Measurements from ENCODE around the gene ATXN10.

DNA sequence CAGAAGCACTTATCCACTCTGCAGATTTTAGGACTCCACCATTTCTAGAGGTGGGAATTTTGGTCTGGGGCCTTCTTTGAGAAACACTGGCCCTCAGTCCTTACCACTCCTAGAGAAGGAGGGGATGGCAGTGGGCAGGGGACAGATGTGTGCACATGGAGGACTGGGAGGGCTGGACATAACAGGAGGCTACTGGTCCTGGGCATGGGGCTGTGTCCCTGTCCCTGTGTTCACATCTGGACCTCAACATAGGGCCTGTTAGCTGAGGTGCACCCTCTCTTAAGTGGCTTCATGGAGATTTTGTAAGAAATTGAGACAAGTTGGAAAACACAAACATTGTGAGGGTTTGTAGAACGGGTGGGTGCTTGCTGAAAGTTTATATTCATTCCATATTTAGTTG lies 103.4 kb downstream of the ATXN10 start:
- TF ChIP-seq, protein P1, sequence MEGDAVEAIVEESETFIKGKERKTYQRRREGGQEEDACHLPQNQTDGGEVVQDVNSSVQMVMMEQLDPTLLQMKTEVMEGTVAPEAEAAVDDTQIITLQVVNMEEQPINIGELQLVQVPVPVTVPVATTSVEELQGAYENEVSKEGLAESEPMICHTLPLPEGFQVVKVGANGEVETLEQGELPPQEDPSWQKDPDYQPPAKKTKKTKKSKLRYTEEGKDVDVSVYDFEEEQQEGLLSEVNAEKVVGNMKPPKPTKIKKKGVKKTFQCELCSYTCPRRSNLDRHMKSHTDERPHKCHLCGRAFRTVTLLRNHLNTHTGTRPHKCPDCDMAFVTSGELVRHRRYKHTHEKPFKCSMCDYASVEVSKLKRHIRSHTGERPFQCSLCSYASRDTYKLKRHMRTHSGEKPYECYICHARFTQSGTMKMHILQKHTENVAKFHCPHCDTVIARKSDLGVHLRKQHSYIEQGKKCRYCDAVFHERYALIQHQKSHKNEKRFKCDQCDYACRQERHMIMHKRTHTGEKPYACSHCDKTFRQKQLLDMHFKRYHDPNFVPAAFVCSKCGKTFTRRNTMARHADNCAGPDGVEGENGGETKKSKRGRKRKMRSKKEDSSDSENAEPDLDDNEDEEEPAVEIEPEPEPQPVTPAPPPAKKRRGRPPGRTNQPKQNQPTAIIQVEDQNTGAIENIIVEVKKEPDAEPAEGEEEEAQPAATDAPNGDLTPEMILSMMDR (IDR thresholded peaks at IDR 0.05; ENCODE audit: borderline replicate concordance, extremely low read depth, low read length, poor library complexity, severe bottlenecking) = no peak
- TF ChIP-seq EZH2 (IDR thresholded peaks at IDR 0.05; ENCODE audit: borderline replicate concordance, low read depth, low read length, severe bottlenecking) = no peak
